ENCODE measurements around the gene CD72.
A peak's percentile ranks its signal among the peaks of the same experiment; 100 is the strongest.

CD72 gene

GRCh38 chr9:35606726-35607125, 11.5 kb downstream of the CD72 start:
- TF ChIP-seq TARDBP (IDR thresholded peaks at IDR 0.05): no peak
- TF ChIP-seq SUZ12 (IDR thresholded peaks at IDR 0.05): no peak
- TF ChIP-seq, protein P1, sequence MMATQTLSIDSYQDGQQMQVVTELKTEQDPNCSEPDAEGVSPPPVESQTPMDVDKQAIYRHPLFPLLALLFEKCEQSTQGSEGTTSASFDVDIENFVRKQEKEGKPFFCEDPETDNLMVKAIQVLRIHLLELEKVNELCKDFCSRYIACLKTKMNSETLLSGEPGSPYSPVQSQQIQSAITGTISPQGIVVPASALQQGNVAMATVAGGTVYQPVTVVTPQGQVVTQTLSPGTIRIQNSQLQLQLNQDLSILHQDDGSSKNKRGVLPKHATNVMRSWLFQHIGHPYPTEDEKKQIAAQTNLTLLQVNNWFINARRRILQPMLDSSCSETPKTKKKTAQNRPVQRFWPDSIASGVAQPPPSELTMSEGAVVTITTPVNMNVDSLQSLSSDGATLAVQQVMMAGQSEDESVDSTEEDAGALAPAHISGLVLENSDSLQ (IDR thresholded peaks at IDR 0.05): no peak
- no peak for TF ChIP-seq ARNT (IDR thresholded peaks at IDR 0.05)
- TF ChIP-seq HDGF (IDR thresholded peaks at IDR 0.05; ENCODE audit: borderline replicate concordance): no peak
- no peak for TF ChIP-seq L3MBTL2 (conservative IDR thresholded peaks at IDR 0.05)
- TF ChIP-seq CTBP1 (IDR thresholded peaks at IDR 0.05; ENCODE audit: borderline replicate concordance): no peak
- no peak for TF ChIP-seq FOXK2 (IDR thresholded peaks at IDR 0.05)
- TF ChIP-seq ELF4 (IDR thresholded peaks at IDR 0.05): no peak
- no peak for TF ChIP-seq BHLHE40 (IDR thresholded peaks at IDR 0.05; ENCODE audit: borderline replicate concordance)
- TF ChIP-seq NFRKB (IDR thresholded peaks at IDR 0.05): no peak
- TF ChIP-seq LEF1 (IDR thresholded peaks at IDR 0.05; ENCODE audit: borderline replicate concordance): no peak
- TF ChIP-seq FOXM1 (IDR thresholded peaks at IDR 0.05; ENCODE audit: borderline replicate concordance): no peak
- no peak for TF ChIP-seq SP1 (IDR thresholded peaks at IDR 0.05)
- TF ChIP-seq ZNF384 (IDR thresholded peaks at IDR 0.05): no peak
- TF ChIP-seq FOXA1 (IDR thresholded peaks at IDR 0.05): no peak
- no peak for DNase-seq (ENCODE audit: extremely low spot score)
- POLR2A ChIA-PET: no interaction called here

GRCh38 chr9:35606138-35606504, 12.1 kb downstream of the CD72 start:
- ChIA-PET POLR2A (no interaction called here), CTCF (no interaction called here)
- DNase-seq (ENCODE audit: extremely low spot score): no peak
- no peak for TF ChIP-seq BHLHE40 (IDR thresholded peaks at IDR 0.05; ENCODE audit: borderline replicate concordance)
- TF ChIP-seq HDGF (IDR thresholded peaks at IDR 0.05; ENCODE audit: borderline replicate concordance): no peak
- TF ChIP-seq SUZ12 (IDR thresholded peaks at IDR 0.05): no peak
- no peak for TF ChIP-seq L3MBTL2 (conservative IDR thresholded peaks at IDR 0.05)
- no peak for TF ChIP-seq ARNT (IDR thresholded peaks at IDR 0.05)
- TF ChIP-seq FOXK2 (IDR thresholded peaks at IDR 0.05): no peak
- no peak for TF ChIP-seq ELF4 (IDR thresholded peaks at IDR 0.05)
- TF ChIP-seq LEF1 (IDR thresholded peaks at IDR 0.05; ENCODE audit: borderline replicate concordance): no peak
- TF ChIP-seq SP1 (IDR thresholded peaks at IDR 0.05): no peak
- no peak for TF ChIP-seq TARDBP (IDR thresholded peaks at IDR 0.05)

More at GRCh38 chr9:35606726-35607125, 11.5 kb downstream of the CD72 start:
- CTCF ChIA-PET: no interaction called here

DNA sequence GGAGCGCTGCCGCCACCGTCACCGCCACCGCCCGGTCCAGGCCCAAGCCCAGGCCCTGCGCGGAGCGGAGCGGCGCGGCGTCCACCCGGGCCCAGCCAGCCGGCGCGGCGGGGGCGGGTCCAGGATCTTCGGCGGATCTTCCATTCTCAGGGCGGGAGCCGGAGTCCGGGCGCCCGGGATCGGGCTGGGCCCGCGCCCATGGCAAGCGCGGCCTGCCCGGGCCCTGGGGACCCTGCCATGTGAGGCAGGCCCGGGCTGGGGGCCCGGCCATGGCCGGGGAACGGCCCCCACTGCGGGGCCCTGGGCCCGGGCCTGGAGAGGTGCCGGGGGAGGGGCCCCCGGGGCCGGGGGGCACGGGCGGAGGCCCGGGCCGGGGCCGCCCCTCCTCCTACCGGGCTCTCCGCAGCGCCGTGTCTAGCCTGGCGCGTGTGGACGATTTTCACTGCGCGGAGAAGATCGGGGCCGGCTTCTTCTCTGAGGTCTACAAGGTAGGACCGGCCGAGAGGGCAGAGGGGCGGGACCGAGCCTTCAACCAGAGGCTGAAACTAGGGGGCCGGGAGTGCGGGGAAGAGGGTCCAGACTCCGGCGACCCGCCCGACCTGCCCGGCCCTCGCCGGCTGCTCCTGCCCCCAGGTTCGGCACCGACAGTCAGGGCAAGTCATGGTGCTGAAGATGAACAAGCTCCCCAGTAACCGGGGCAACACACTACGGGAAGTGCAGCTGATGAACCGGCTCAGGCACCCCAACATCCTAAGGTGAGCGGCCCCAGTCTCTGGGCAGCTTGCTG, 12.7 kb downstream of the CD72 start:
- TF ChIP-seq FOXM1 (IDR thresholded peaks at IDR 0.05; ENCODE audit: borderline replicate concordance): 0 out of 2 replicates have a peak, but pooled peaks have one; percentile 39
- TF ChIP-seq NFRKB (IDR thresholded peaks at IDR 0.05): no peak
- TF ChIP-seq TARDBP (IDR thresholded peaks at IDR 0.05): no peak
- peak; percentile 61 for DNase-seq (ENCODE audit: extremely low spot score)
- CTCF ChIA-PET: no interaction called here
- POLR2A ChIA-PET: no interaction called here

DNA sequence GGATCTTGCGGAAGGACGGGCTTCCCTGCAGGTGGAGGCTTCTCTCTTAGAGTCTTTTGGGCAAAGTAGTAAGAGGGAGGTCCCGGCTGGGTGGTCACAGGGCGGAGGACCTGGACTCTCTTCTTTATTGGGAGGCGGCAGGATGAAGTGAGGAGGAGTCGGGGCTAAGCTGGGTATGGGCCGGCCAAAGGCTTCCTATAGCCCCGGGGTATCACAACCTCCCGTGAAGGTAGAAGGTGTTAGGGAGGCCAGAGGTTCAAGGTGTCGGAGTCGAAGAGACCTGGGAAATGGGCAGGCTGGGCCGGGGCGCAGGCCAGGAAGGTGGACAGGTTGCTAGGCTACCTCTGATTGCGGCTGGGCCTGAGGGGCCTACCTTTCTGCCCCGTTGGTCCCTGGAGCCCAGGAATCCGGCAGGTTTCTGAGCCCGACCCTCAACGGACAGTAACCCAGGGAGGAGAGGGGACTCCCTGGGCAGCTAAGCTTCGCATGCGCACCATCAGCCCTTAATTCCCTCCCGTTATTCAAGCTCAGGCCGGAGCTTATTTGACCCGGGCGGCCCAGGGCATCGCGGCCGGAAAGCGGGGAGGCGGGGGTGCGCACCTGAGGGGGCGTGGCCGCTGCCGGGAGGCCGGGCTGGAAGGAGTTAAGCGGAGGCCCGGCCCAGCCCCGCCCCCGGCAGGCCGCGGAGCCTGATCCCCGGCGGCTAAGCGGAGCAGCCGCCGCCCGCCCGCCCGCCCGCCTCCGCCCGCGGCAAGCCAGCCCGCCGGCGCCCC, 13.4 kb downstream of the CD72 start, which contains the start of gene TESK1:
Gene TESK1, plus strand, starts transcription at position 685 of the 773 bp plus-strand sequence. CDS start 358 bp downstream, outside the sequence.
- ChIA-PET CTCF (interaction anchor here (1.2 kb wide), 1 partner anchor 60 kb away, joined by 6 read pairs; the partner anchor contains the start of gene ARHGEF39), POLR2A (interaction anchor here (1.4 kb wide), 1 partner anchor 41 kb away, joined by 6 read pairs; no protein-coding TSS in a partner anchor)
- DNase-seq (ENCODE audit: extremely low spot score): peak; percentile 82
- TF ChIP-seq ZNF384 (IDR thresholded peaks at IDR 0.05) (no peak), HDGF (IDR thresholded peaks at IDR 0.05; ENCODE audit: borderline replicate concordance) (no peak), L3MBTL2 (conservative IDR thresholded peaks at IDR 0.05) (0 out of 2 replicates have a peak, but pooled peaks have one; percentile 20), NFRKB (IDR thresholded peaks at IDR 0.05) (no peak), LEF1 (IDR thresholded peaks at IDR 0.05; ENCODE audit: borderline replicate concordance) (no peak), FOXM1 (IDR thresholded peaks at IDR 0.05; ENCODE audit: borderline replicate concordance) (no peak)

- ChIA-PET POLR2A (interaction anchor here (0.6 to 1.4 kb wide), 3 partner anchors 11 to 128 kb away, joined by 3 to 6 read pairs (median 5); partner anchors contain the start of genes CREB3 and TLN1), CTCF (interaction anchor here (0.6 to 1.2 kb wide), 6 partner anchors 11 to 1048 kb away, joined by 3 to 8 read pairs (median 4); partner anchors contain the start of gene ARHGEF39)
- peak; percentile 98 for DNase-seq (ENCODE audit: extremely low spot score)
- TF ChIP-seq LEF1 (IDR thresholded peaks at IDR 0.05; ENCODE audit: borderline replicate concordance) (no peak), TARDBP (IDR thresholded peaks at IDR 0.05) (no peak), NFRKB (IDR thresholded peaks at IDR 0.05) (no peak), SUZ12 (IDR thresholded peaks at IDR 0.05) (no peak), SP1 (IDR thresholded peaks at IDR 0.05) (no peak), ELF4 (IDR thresholded peaks at IDR 0.05) (peak; percentile 75), FOXK2 (IDR thresholded peaks at IDR 0.05) (no peak), L3MBTL2 (conservative IDR thresholded peaks at IDR 0.05) (0 out of 2 replicates have a peak, but pooled peaks have one; percentile 90), ZNF384 (IDR thresholded peaks at IDR 0.05) (no peak)
- TF ChIP-seq, protein P1 (IDR thresholded peaks at IDR 0.05): peak; percentile 36
Observed at GRCh38 chr9:35603986-35604577, 14.1 kb downstream of the CD72 start.

DNA sequence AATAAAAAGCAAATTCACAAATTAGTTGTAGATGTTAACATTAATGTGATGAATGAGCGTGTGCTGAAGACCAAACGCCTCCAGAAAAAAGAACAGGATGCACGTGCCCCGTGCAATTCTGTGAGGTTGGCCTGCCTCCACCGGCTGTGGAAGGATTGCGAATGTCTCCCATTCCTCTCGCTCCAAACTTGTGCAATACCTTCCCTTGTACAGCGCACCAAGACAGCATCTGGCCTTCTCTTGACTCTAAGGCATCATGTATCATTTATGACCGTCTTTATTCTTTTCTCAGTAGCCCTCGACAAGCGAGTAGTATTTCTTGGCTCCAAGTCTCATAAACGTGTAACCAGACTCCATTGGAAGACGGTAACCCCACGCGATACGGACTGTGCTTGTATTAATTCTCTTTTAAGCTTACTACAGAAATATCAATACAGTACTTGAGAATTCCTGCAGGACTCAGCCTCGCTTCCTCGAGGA, 14.7 kb downstream of the CD72 start:
- CTCF ChIA-PET: interaction anchor here (0.6 to 1.2 kb wide), 6 partner anchors 10 to 1048 kb away, joined by 3 to 8 read pairs (median 4); partner anchors contain the start of gene ARHGEF39

More for the DNA sequence above, 14.7 kb downstream of the CD72 start:
- peak; percentile 20 for DNase-seq (ENCODE audit: extremely low spot score)
- POLR2A ChIA-PET: interaction anchor here (0.6 to 1.4 kb wide), 3 partner anchors 12 to 128 kb away, joined by 3 to 6 read pairs (median 5); partner anchors contain the start of genes CREB3 and TLN1
- peak; percentile 94 for TF ChIP-seq L3MBTL2 (conservative IDR thresholded peaks at IDR 0.05)
- TF ChIP-seq SUZ12 (IDR thresholded peaks at IDR 0.05): no peak

Measured in HEK293T (cell line).